ACC112 (cell line): ENCODE data around the gene SLC39A11.
"Not testable (repeated sequence)": the region's sequence is repeated elsewhere in the genome, so short reads cannot be mapped to it uniquely, and the experiment has no call there.

Source experiments
- H2AFZ ChIP-seq: fragments of 200-600 bp; sonication (generic); one replicate; pipeline ENCODE4 v1.6.0; 2017; ENCODE audit warnings: antibody characterized with exemption, low read length; ENCODE audit not compliant: unreplicated experiment
- H3K27ac ChIP-seq: fragments of 200-600 bp; sonication (generic); 2 replicates; pipeline ENCODE4 v1.5.1; 2014; ENCODE audit warnings: low read depth, mild to moderate bottlenecking, antibody characterized with exemption, low read length, moderate library complexity
- H3K27me3 ChIP-seq: fragments of 200-600 bp; sonication (generic); 2 replicates; pipeline ENCODE4 v1.6.1; 2014; ENCODE audit warnings: mild to moderate bottlenecking, antibody characterized with exemption, low read length, moderate library complexity, mixed read lengths; ENCODE audit not compliant: insufficient read depth
- H3K36me3 ChIP-seq: fragments of 200-600 bp; sonication (generic); 2 replicates; pipeline ENCODE4 v1.6.1; 2016; ENCODE audit warnings: mild to moderate bottlenecking, antibody characterized with exemption, low read length, moderate library complexity, mixed read lengths; ENCODE audit not compliant: insufficient read depth
- H3K4me1 ChIP-seq: fragments of 200-600 bp; sonication (generic); one replicate; pipeline ENCODE4 v1.6.1; 2016; ENCODE audit warnings: low read length, mixed read lengths; ENCODE audit not compliant: insufficient read depth, unreplicated experiment, control insufficient read depth
- H3K4me3 ChIP-seq: fragments of 200-600 bp; sonication (generic); 2 replicates; pipeline ENCODE4 v1.5.1; 2014; ENCODE audit warnings: mild to moderate bottlenecking, low read depth, low read length
- H3K79me2 ChIP-seq: fragments of 200-600 bp; sonication (generic); one replicate; pipeline ENCODE4 v1.6.0; 2016; ENCODE audit warnings: low read length; ENCODE audit not compliant: control insufficient read depth, unreplicated experiment, insufficient read depth

The SLC39A11 gene

DNA sequence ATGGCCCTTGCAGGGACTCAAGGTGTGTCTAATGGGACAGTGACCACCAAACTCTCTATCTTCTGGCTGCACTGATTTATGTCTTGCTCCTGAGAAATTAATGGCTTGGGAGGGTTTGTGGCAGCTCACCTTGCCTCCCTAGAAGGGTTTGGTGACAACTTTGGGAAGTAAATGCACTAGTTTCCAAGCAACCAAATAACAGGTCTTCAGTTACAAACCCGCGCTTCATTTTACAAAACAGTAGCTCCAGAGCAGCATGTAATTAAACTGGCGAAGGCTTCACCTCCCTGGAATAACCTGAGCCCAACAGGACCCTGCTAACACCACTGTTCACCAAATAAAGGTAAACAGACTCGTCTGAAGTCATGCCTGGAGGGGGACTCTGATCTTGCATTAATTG lies 318.3 kb downstream of the SLC39A11 start:
- no peak overlapping the region for H3K27ac ChIP-seq
- no peaks in the 10 kb centered on the region for H3K27me3 ChIP-seq
- H3K4me3 ChIP-seq: no peak overlapping the region
- no peaks in the 10 kb centered on the region for H3K79me2 ChIP-seq
- no peak overlapping the region for H2AFZ ChIP-seq
- no peaks in the 10 kb centered on the region for H3K36me3 ChIP-seq
- no peaks in the 10 kb centered on the region for H3K4me1 ChIP-seq

DNA sequence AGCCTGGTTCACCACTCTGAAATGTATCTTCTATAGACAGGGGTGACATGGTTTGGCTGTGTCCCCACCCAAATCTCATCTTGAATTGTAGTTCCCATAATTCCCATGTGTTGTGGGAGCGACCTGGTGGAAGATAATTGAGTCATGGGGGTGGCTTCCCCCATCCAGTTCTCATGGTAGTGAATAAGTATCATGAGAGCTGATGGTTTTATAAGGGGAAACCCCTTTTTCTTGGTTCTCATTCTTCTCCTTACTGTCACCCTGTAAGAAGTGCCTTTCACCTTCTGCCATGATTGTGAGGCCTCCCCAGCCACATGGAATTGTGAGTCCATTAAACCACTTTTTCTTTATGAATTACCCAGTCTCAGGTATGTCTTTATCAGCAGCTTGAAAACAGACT lies 319.3 kb downstream of the SLC39A11 start:
- H3K27ac ChIP-seq, H3K36me3 ChIP-seq, H2AFZ ChIP-seq, H3K4me3 ChIP-seq, H3K4me1 ChIP-seq, H3K79me2 ChIP-seq, H3K27me3 ChIP-seq: not testable (repeated sequence)

DNA sequence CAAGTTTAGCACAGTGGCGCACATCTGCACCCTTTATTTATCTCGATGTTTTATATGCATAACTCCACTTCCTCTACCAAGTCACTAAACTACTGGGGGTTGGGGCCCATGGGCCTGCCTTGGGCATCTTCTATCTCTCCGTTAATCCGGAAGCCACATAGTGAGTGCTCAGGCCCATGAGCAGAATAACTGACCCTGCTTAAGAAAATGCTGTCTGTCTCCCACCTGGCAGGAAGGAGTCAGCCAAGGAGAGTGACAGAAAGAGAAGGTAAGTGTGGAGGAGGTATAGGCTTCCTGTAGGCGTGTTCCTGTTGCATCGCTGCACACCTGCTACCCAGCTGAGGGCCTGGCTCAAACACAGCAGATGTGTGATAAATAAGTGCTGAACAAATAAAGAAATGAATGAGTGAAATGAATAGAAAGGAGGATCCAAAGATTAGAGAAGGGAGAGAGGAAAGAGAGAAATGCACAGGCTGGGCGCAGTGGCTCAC lies 320.1 kb downstream of the SLC39A11 start:
- no peaks in the 10 kb centered on the region for H3K4me1 ChIP-seq
- H2AFZ ChIP-seq: no peak overlapping the region
- no peaks in the 10 kb centered on the region for H3K36me3 ChIP-seq
- no peak overlapping the region for H3K4me3 ChIP-seq
- no peaks in the 10 kb centered on the region for H3K79me2 ChIP-seq
- no peaks in the 10 kb centered on the region for H3K27me3 ChIP-seq
- H3K27ac ChIP-seq: no peak overlapping the region

DNA sequence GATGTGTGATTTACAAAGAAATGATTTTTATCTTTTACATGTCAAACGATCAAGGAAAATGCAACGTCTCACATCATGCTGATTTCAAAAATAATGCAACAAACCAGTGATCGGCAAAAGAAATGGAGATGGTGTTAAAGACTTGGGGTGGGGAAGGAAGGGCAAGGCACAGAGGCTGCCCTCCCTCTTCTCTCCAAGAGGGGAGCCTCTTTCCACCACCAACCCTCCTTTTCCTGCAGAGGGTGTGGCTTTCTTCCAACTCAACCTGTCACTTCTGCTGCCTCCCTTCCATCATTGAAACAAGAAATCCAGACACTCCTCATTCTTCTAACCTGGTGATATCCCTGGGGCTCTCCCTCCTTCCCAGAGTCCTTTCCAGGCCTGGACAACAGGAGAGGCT lies 320.8 kb downstream of the SLC39A11 start:
- Histone ChIP-seq H3K79me2 (no peaks in the 10 kb centered on the region), H3K4me3 (no peak overlapping the region), H3K36me3 (no peaks in the 10 kb centered on the region), H3K27me3 (no peaks in the 10 kb centered on the region), H3K27ac (no peak overlapping the region), H2AFZ (no peak overlapping the region), H3K4me1 (no peaks in the 10 kb centered on the region)

DNA sequence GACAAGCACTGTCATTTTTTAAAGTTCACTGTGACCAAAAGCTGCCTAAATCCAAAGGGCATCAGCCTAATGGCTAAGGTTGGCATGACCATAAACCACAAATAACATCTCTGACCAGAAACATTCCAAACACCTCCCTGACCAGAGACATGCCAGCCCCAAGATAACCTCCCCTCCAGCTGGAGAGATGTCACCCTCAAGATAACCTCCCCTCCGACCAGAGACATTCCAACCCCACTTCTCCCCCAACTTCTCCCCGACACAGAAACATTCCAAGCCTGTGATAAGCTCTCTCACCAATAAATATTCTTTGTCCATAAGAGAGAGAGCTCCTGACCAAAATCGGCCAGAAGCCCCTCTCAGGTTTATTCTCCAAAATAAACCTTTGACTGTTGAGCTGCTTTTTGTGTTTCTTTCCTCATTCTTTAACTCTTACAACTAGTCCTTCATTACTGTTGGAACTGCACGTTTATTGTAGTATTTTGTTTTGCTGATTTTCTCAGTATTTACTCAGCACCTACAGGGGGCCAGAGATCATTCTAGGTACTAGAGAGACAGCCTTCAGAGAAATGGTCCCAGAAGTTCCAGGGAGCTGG lies 325.6 kb downstream of the SLC39A11 start:
- no peaks in the 10 kb centered on the region for H3K27me3 ChIP-seq

DNA sequence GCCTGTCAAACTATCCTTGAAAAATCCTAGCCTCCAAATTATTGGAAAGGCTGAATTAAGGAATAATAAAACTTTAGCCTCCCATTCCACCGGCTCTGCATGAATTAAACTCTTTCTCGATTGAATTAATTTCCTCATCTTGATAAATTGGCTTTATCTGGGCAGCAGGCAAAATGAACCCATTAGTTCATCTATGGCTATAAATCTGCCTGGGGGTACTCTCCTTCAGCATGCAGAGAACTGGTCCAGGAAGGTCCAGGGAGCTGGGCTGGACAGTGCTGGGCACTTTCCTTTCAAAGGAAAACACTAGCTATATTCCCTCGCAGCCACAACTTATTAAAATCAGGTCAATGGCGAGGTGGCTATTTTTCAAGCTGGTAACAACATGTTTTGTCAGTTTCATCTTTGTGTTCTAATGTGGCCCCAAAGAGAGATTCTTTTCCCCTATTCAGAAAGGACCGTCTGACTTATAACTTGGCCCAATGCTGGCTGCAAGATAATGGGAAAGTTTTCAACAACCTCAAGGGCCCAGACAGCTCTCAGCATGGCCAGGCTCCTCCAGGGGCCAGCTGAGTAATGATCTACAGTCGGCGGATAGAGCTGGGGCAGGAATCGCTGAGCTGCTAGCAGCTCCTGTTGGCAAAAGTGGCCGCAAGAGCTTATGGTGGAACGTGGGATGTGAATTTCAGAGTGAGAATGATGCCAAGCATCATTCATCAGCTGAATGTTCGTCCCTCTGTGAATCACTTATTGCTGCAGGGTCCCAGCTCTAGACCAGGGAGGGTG lies 326.9 kb downstream of the SLC39A11 start:
- Histone ChIP-seq H3K4me3 (no peak overlapping the region), H3K36me3 (no peaks in the 10 kb centered on the region), H3K27me3 (no peaks in the 10 kb centered on the region), H3K4me1 (no peaks in the 10 kb centered on the region), H3K27ac (no peak overlapping the region), H2AFZ (no peak overlapping the region), H3K79me2 (no peaks in the 10 kb centered on the region)

More for the DNA sequence above, 325.6 kb downstream of the SLC39A11 start:
- Histone ChIP-seq H2AFZ (no peak overlapping the region), H3K79me2 (no peaks in the 10 kb centered on the region), H3K36me3 (no peaks in the 10 kb centered on the region), H3K27ac (no peak overlapping the region), H3K4me3 (no peak overlapping the region), H3K4me1 (no peaks in the 10 kb centered on the region)

DNA sequence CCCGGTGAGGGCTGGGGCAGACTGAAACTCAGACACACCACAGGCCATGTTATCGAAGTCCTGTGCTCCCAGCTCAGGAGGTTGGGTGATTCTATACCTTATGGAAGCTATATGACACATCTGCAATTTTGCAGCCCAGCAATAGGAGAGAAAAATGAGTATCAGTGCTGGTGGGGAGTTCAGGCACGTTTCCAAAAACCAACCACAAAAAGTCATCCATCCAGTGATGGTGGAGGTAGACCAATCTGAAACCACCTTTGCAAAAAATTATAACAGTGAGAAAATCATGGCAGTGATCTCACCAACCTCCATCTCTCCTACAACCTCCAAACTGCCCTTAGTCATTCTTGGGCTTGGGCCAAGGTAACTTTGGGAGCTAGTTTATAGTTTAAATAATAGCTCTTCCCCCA lies 327.9 kb downstream of the SLC39A11 start:
- Histone ChIP-seq H3K4me1 (no peaks in the 10 kb centered on the region), H3K36me3 (no peaks in the 10 kb centered on the region), H3K27me3 (no peaks in the 10 kb centered on the region), H3K27ac (no peak overlapping the region), H2AFZ (no peak overlapping the region), H3K4me3 (no peak overlapping the region), H3K79me2 (no peaks in the 10 kb centered on the region)

DNA sequence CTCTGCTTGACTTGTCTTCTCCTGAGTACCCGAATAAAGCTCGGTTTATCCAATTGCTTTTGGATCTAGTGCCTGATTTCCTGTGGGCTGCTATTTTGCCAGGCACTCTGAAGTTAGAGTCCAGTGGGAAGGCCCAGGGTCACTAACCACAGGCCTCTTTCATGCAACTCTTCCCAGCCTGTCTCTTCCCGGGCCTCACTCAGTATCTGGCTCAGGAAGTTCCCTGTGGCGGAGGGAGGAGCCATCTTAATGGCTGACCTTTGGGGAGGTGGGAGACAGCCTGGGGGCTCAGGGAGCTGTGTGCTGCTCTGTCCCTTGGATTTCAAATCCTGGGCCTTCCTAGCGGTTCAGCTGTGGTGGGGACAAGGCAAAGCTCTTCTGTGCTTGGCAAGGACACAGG lies 328.5 kb downstream of the SLC39A11 start:
- Histone ChIP-seq H2AFZ (no peak overlapping the region), H3K4me3 (no peak overlapping the region), H3K27me3 (no peaks in the 10 kb centered on the region), H3K4me1 (no peaks in the 10 kb centered on the region), H3K27ac (no peak overlapping the region), H3K79me2 (no peaks in the 10 kb centered on the region), H3K36me3 (no peaks in the 10 kb centered on the region)

DNA sequence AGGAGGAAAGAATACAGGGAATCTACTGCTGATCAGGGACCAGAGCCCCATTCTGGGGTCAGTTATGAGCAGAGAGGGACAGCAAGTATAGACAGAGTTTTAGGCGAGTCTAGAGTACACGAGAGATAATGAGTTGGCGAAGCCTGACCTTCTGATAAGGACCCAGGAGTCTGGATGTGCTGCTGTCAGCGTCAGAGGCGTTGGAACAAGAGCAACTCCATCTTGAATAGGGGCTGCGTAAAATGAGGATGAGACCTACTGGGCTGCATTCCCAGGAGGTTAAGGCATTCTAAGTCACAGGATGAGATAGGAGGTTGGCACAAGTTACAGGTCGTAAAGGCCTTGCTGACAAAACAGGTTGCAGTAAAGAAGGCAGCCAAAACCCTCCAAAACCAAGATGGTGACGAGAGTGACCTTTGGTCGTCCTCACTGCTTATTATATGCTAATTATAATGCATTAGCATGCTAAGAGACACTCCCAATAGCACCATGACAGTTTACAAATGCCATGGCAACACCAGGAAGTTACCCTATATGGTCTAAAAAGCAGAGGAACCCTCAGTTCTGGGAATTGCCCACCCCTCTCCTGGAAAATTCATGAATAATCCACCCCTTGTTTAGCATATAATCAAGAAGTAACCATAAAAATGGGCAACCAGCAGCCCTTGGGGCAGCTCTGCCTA lies 330.5 kb downstream of the SLC39A11 start:
- not testable (repeated sequence) for H3K4me3 ChIP-seq, H3K27me3 ChIP-seq

DNA sequence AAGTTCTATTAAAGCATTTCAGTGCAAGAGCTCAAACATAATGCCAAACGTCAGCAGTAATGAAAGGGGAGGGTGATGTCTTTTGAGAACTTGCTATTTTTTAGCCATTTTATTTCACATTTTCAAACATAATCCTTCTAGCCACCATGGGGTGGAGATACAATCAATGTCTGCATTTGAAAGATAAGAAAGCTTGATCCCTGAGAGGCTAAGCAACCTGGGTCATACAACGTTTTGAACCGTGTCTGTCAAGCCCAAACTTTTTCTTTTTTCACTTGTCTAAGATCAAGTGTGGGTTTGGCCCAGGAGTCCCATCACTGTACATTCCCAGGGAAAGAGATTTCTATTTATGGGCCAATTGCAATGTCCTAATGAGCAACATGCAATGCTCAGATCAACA lies 331.1 kb downstream of the SLC39A11 start:
- H2AFZ ChIP-seq: no peak overlapping the region
- no peaks in the 10 kb centered on the region for H3K79me2 ChIP-seq
- H3K36me3 ChIP-seq: no peaks in the 10 kb centered on the region
- no peak overlapping the region for H3K27ac ChIP-seq
- H3K27me3 ChIP-seq: no peaks in the 10 kb centered on the region
- no peak overlapping the region for H3K4me3 ChIP-seq
- no peaks in the 10 kb centered on the region for H3K4me1 ChIP-seq

More for the DNA sequence above, 330.5 kb downstream of the SLC39A11 start:
- H3K36me3 ChIP-seq, H2AFZ ChIP-seq, H3K79me2 ChIP-seq, H3K4me1 ChIP-seq, H3K27ac ChIP-seq: not testable (repeated sequence)
